ENCODE data around the gene TMEM135. TPM values are rescaled to one million over a fixed set of nuclear protein-coding genes. Genes with fewer than 3 reads are reported as not detected.

The TMEM135 gene
- total RNA-seq, 2 experiments from 2014 or later = 30.1 to 30.8 TPM

DNA sequence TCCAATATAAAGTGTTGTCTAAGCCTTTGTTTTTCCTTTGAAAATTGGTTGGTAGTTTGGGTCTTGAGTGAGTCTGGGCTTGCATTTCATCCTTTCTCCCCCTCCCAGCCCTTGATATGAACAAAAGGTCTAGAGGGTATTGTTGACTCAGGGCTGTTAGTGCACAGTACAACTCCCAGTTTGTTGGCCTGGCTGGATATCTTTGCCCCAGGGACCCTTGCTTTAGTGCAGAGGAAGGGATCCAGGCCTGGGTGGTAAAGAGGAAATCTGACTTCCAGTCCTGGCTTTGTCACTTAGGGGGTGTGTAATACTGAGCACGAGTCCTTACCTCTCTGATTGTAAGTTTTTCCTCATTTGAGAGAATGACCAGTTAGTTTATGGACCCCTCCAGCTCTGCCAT lies 330.4 kb downstream of the TMEM135 start:
- no peak overlapping the region for H3K4me3 Mint-ChIP-seq
- no peaks in the 10 kb centered on the region for H3K9me3 Mint-ChIP-seq (ENCODE audit: low read depth)
- H3K36me3 Mint-ChIP-seq = no peaks in the 10 kb centered on the region
- DNase-seq (no peak), ATAC-seq (no peak)
- CTCF ChIA-PET = interaction anchor here (1.2 kb wide), 1 partner anchor 53 kb away, joined by 3 read pairs; no protein-coding TSS in a partner anchor
- H3K27ac Mint-ChIP-seq = no peak overlapping the region
- peaks cover 19% of the 10 kb centered on the region for H3K27me3 Mint-ChIP-seq
- H3K4me1 Mint-ChIP-seq = no peaks in the 10 kb centered on the region

DNA sequence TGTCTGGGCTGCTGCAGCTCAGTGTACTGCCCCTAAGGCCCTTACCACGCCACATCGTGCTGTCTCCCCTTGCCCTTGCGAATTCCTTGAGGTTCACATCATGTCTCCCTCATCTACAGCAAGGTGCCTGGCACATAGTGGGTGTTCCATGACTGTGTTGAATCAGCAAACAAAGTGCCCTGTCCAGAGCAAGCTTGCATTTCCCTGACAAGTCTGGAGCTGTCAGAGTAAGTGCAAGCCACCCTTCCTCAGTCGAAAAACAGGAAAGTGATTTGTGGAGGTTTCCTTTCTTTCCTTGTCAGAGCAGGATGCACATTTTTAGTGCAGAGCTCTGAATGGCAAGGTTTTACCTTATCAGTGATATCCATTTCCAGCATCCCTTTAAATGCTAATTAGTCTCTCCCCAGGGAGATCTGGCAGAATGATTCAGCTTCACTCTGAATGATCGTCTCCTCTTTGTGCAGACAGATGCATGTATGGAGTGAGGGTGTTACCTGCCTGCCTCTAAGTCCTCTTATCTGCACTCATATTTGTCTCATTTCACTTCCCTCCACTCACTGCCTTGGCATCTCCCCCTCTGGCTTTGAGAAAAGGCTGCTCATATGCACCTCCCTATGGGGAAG lies 331.2 kb downstream of the TMEM135 start:
- no peak for ATAC-seq
- Mint-ChIP-seq H3K4me1 (no peaks in the 10 kb centered on the region), H3K36me3 (no peaks in the 10 kb centered on the region), H3K27me3 (peaks cover 21% of the 10 kb centered on the region), H3K9me3 (ENCODE audit: low read depth) (no peaks in the 10 kb centered on the region), H3K4me3 (no peak overlapping the region), H3K27ac (no peak overlapping the region)
- CTCF ChIA-PET = no interaction called here
- DNase-seq = no peak

DNA sequence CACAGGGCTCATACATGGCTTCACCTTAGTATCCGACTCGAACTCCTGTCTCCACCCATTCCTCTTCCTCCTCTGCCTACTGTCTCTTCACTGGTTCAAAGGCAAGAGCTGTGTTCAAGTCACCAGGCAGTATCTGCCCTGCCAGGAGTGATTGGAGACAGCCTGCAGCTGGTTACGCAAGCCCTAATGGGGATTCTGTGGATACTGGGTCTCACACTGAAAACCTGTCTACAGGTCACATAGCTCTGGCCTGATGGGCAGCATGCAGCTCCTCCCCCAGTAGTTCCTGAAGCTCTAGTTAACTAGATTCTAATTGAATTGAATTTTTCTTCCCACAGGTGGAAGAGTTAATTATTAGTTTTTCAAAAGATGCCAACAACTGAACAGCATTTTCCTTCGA lies 332.2 kb downstream of the TMEM135 start:
- CTCF ChIA-PET = interaction anchor here (0.7 kb wide), 2 partner anchors 52 to 777 kb away, joined by 3 read pairs; no protein-coding TSS in a partner anchor
- DNase-seq (no peak), ATAC-seq (no peak)
- peaks cover 27% of the 10 kb centered on the region for H3K27me3 Mint-ChIP-seq
- H3K27ac Mint-ChIP-seq = no peak overlapping the region
- H3K4me3 Mint-ChIP-seq = no peak overlapping the region
- H3K36me3 Mint-ChIP-seq = no peaks in the 10 kb centered on the region
- no peaks in the 10 kb centered on the region for H3K9me3 Mint-ChIP-seq (ENCODE audit: low read depth)
- H3K4me1 Mint-ChIP-seq = no peaks in the 10 kb centered on the region

DNA sequence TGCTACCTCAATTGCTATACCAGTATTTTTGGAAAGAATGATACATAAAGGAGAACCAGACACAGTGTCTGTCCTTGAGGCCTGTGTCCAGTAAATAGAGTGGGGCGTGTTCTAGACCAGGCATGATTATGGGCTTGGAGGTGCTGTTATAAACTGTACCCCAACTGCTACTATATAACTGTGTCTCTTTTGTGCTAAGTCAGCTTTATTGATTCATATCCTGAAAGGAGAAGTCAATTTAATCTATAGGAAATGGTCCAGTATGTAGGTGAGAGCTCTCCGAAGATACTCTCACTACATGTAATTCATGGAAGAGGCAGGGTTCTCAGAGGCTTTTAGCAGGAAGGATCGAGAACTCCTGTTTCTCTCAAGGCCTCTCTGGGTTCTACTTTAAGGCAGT lies 334.3 kb downstream of the TMEM135 start:
- Mint-ChIP-seq H3K4me1 (no peaks in the 10 kb centered on the region), H3K27me3 (peaks cover 37% of the 10 kb centered on the region), H3K36me3 (no peaks in the 10 kb centered on the region), H3K4me3 (no peak overlapping the region), H3K9me3 (ENCODE audit: low read depth) (no peaks in the 10 kb centered on the region), H3K27ac (no peak overlapping the region)
- CTCF ChIA-PET = interaction anchor here (1.7 kb wide), 1 partner anchor 19 kb away, joined by 3 read pairs; no protein-coding TSS in a partner anchor
- ATAC-seq = no peak
- no peak for DNase-seq

Other genes starting within 250 kb of the TMEM135 start
- 1 to 10 TPM in 1 of 2 experiments, under 1 TPM in 1; 0.85 to 4.9 TPM for gene PRSS23, start 237.4 kb upstream of the TMEM135 start, total RNA-seq
- gene FZD4, start 82.5 kb upstream of the TMEM135 start, total RNA-seq = under 1 TPM; 0.16 to 0.44 TPM

Measured in activated CD8-positive, alpha-beta memory T cell treated with anti-CD3 and anti-CD28 coated beads, Interleukin-2, amount 10 ng/mL, durations not matched to agents 7 days and 5 days (primary cell).